Retina (tissue), 1 donor: ENCODE measurements around the gene NFIA.
"Not testable (repeated sequence)": the region's sequence is repeated elsewhere in the genome, so short reads cannot be mapped to it uniquely, and the experiment has no call there.

ENCODE experiments used
- DNase-seq: peaks from one replicate; pipeline ENCODE4 v3.0.0-alpha.2; 2016

NFIA gene

DNA sequence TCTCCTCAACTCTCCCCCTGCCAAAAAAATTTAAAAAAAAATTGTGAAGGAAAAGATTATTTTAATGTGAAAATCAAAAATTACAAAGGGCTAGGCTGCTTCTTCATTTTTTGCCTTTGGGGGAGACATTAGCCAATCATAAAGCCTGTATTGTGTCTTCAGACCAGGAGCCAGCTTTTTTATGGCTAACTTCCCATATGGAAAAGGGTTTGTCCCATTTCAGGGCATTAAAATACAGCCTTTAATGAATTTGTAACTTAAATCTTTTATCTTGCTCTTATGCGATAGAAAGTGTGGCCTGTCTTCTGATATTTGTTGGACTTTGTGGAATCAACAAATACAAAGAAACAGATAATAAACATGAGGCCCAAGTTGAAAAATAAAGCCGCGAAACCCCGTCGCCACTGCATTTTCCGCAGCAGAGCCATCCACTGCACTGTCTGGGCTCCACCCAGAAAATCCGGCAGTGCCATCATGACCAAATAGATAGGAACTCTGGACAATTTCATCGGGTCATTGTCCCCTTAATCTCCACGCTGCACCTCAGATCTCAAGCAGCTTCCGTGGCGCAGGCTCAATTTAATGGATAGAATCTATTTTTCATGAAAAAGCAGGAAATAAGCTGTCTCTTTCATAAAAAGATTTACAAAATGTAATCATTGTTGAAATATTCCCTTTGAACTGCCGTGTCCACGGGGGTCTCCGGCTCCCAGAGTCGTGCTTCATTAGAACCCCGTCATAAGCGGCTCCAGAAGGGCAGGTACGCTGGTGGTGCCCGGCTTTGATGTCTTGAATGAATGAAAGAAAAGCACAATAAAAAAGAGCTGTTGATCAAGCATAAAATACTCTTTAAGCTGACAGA is 365.0 kb downstream of the NFIA start:
- DNase-seq = no peak

DNA sequence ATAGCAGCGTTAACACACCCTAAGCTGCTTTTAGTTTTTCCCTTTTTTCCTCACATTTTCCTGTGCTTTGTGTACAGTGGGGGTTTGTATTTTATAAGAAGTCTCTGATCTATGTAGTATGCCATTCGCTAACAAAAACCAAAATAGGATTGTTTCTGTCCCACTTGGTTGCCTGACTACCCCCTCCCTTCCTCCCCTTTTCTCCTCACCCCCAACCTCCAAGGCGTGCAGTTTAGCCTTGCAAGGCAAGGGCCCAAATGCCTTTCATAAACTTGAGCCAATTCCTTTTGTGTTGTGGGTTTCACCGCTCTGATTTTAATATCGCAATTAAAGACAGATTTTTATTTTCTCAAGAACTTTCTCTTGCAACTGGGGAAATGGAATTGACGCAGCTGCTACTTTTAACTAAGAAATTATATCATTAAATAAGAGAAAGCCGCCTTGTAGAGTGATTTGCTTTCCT is 365.6 kb downstream of the NFIA start:
- no peak for DNase-seq

DNA sequence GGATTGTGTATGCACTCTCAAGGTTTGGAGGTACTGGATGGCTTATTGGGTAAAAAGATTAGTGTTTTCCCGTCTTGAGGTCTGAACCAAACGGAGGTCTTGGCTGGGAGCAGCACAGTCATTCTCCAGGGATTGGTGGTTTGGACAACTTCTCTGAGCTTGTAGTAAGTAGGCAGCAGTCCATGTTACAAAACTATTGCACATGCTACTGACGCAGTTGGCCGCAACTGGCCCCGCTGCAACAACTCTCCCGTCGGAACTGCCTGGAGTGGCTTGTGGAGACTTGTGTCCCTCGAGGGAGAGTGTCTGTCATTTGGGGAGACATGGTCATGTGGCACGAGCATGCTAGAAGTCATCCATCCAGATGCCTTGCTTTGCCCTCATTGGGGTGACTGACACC is 366.6 kb downstream of the NFIA start:
- no peak for DNase-seq

DNA sequence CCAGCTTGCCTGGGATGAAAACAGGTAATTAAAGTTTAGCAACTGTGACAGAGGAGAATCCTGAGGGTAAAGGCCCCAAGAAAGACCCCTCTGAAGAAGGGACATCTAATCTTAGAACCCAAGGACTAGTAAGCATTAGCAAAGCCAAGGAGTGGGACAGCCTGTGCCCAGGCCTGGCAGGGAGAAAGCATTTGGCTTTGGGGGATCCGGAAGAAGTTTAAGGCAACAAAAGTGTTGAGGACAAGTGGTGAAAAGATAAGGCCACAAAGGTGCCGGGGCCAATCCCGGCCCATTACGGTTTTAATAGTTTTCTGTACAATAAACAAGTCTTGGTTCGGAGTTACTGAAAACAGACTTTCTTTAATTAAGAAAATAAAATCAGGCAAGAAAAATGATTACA is 367.0 kb downstream of the NFIA start:
- no peak for DNase-seq

DNA sequence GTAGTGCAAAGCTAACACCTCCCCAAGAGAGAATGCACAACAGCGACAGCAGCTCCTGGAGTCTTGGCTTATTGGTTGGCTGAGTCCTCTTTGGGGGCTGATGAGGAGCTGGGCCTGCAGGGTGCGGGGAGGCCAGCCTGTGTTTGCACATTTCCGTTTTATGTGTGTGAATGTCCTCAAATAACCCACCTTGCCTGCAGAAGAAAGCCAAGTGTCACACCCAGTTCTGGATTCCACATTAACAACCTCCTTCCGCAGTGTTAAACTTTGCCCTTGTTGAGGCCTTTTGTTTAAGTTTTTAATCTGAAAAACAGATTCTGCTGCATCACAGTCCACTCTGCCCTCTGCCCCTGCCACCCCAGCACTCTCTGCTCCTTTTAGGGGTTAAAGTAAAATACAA is 368.1 kb downstream of the NFIA start:
- DNase-seq = no peak

DNA sequence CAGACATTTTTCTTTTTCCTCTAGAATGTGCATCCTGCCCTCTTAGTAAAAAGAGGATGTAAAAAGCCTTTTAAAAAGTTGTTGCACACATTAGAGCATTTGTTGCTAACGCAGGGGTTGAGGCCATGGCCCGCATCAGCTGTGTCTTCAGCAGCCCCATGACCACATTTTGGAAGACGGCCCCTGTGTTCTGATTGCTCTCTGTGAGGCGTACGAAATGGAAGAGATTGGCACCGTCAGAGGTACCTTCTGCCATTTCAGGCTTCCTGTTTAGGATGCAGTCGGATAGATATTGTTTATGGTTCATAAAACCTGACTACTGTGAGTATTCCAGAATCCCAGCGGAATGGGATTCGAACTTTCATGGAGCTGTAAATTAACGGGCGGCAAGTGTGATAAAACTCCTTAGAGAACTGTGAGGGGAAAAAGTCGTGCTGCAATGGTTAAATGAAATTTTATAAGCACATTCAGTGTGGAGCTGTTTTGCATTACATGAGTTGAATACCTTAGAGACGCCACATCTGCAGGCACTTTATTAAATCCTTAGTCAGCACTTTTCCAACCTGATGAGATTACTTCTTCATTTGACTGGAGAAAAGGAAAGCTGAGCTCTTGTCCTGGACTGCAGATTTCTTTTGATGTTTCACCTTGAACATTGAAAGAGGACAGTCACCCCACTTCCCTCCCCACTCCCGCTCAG is 368.7 kb downstream of the NFIA start:
- no peak for DNase-seq

DNA sequence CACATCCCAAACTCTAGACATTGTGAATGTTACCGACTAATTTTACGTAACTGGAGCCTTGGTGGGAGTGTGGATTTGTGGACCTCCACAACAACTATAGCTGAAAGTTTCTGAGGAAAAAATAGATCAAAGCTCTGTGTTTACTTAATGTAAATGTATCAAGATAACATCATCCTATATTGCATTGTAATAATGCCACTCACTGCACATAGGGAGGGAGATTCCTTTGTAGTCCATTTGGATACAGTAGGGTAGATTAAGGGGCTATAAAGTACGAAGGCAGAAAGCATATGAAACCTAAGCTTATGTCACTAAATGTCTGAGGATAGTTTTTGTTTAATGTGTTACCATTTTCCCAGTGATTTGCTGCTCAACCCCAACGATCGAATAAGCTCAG is 369.2 kb downstream of the NFIA start:
- DNase-seq = no peak

DNA sequence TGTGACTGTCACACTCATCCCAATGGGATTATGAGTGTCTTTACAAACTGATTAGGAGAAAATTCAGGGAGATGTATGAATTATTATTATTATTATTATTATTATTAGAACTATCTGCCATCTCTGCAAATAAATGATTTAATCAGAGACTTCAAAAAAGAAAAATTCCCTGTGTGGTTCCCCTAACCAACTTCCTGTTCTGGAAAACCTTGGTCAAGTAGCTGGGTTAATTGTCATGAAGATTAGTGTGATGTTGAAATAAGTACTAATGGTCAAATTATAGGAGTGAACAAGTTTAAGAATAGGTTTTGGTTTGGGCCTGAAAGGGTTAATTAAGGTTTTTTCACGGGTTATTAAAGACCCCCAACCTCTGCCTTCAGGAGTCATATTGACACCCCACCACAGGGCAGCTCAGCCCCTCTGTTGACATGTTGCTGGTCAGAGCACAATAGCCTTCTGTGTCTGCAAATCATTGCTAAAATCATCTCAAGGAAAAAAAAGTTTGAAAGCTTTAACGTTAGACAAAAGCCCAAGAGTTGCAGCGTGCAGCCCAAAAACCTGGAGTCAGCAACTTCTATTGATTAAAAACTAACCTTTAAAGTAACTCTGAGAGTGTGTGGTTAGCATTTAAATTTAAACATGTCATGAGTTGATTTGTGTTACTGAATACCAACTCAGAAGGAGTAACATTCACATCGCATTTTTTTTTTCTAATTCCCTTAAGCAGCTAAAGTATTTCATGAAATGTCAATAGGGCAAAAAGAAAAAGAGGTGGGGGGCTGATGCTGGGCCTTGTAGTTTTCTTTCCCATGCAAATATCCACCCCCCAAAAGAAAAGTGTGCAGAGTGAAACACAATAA is 370.0 kb downstream of the NFIA start:
- peak; percentile 28 for DNase-seq

DNA sequence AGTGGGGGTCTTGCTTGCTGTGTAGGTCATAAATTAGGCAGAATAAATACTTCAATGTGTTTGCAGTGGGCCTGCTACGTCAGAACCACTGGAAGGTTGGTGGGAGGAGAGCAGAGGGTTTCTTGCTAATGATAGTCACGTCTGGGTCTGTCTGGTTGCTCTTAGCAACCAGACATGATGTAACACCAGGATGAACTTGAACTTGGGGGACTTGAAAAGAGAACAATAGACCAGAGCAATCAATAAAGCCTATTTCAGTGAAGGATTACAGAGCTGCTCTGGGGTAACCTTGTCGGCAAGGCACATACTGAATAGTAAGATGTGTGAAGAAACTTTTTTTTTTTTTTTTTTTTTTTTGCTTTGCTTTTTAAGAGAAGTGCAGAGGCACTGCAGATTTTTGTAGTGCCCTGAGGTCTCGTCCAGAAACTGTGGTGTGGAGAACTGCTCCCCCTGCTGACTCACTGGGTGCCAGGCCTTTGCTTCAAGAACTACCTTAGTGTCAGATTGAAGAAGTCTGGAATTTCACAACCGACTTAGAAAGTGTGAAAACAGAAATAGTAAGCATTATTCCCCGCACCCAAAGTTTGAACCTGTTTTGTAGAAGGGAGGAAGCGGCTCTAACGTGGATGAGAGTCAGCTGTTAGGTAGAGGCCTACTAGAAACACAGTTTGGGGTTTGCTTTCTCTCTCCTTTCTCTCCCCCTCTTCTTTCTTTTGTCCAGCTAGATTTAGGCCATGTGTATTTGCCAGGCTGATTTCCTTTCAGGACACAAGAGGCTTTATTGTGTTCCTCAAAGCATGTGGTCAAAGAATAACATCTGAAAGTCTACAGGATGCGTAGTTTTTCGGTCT is 371.0 kb downstream of the NFIA start:
- DNase-seq = peak; percentile 88

DNA sequence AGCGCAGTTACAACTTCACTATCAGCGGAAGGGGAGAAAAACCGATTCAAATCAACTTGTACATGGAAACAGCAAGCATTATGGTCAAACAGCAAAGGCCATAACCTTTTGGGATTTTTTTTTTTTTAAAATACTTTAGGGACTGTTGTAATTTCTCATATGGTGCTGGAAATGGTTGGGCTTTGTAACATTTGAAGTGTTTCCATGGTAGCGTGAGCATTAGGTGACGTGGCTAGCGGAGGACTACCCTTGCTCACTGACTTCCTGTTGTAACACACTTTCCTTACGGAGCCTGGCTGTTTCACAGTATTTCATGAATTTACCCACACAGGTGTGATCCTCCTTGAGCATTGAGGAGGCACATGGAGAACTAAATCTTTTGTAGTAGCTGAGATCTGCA is 373.0 kb downstream of the NFIA start:
- DNase-seq = no peak

DNA sequence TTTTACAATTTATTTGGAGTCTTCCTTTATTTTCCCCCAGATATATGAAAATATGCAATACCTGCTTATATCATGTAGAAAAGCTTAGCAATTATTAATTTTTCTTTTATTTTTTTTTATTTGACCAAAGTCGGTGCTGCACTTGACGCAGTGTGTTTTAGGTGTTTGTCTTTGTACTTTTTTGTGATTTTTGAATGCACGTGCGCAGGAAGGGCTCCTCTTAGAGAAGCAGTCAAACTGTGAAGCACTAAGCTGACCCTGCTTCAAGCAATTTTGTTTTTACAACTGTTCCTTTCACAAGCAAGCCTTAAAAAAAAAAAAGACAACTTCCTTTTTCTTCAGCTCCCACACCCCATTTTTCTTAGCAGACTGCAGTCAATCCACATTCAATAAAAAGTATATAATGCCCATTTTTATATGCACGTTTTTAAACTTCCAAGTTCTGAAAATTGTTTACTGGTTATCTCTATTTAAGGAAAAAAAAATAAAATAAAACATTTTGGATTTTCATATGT is 375.2 kb downstream of the NFIA start:
- DNase-seq = no peak

DNA sequence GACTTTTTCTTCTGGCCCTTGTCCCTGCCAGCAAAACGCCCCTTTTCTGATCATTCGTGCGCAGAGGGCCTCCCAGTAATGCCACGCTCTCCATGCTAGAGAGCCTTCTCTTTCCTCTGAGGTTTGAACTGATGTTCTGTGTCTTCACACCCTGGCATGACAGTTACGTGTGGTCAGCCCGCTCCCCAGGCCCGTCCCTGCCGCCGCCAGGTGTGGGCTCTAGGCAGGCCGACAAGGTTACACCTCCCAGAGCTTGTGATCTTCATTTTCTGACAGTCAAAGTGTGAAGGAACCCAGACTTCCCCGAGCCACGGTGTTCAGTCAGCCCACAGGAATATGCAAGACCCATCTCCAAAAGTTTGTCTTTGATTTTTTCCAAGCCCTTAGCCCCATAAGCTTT is 377.0 kb downstream of the NFIA start:
- no peak for DNase-seq

DNA sequence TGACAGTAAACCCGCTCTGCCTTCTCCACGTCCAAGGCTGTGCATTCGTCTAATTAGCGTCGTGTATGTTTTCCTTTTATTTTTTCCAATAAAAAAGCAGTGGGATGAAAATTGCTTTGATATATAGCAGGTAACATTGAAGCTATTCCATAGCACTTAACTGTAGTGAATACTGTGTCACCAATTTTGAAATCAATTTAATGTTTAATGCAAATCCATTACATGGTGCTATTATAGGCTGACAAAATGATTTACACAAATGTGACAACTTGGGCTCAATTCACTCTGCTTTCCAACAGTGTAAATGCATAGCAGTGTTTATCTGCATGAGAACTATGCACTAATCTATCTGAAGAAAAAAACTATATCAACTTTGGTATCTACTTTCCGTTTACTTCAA is 377.8 kb downstream of the NFIA start:
- DNase-seq = no peak

DNA sequence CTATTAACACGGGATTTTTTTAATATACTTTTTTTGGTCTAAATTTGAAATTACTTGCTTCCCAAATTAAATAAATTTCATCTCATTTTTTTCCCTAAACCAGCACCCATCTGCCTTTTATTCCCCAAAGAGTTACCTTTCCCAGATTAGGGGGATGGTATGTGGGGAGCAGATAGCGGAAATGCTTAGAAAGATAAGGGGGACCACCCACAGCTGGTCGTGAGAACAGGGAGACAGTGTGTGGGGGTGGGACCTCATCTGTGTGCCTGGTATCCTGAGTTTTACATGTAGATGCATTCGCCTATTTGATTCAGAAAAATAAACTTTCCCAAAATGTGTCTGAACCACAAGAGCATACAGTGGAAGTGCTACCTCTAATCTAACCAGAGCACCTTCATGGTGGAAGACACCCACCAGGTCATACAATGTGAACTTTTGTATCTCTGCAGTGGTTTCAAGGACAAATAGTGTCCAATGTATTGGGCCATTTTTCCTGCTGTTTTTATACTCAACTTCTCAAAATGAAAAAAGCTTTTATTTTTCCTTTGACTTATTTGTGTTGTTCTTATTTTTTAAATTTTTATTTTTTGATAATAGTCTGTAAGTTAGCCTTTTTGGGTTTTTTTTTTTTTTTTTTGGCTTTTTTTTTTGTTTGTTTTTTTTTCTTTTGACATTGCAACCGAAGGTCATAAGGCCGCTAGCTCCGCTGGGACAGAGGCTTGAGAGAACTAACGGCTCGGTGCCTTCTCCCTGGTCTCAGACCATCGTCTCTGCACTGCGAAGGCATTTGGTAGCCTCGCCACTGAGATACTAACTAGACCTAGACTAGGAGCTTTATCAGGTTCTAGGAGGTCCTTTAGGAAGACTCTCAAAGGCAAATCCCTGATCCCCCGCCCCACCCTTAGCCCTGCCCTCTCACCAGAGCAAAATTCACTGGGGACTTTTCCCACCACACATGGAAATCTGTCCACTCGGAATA is 379.3 kb downstream of the NFIA start:
- no peak for DNase-seq

DNA sequence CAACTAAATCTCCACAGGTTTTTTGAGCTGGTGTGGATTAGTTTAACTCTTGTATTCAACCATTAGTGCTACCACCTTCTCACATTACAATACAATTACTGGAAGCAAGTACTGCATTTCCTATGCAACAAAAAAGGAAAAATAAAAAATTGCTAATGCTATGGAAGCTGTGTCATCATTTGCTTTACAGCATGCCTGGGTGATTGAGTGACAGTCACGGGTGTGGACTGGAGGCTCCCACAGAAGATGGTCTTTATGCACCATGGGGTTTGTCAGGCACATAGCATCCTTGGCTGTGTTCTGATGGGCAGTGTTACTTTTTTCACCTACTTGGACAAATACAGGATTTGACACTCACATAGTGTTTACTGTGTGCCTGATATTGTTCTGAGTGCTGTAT is 380.3 kb downstream of the NFIA start:
- DNase-seq = no peak

DNA sequence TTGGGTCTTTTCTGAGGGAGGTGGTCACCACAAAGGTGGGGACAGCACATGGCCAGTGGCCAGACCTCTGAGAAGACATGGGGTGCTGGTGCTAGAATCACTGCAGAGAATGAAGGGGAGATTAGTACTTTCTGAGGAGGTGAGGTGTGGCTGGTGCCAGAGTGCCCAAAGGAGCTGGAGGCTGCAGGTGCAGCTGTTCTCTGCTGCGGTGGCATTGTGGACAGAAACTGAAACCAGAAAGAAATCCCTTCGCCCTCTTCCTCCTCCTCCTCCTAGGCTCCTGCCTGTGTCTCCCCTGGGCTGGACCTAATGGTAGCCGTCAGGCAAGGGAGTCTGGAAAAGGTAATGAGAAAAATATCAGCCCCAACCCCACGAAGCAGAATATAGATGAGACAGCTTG is 380.9 kb downstream of the NFIA start:
- no peak for DNase-seq

DNA sequence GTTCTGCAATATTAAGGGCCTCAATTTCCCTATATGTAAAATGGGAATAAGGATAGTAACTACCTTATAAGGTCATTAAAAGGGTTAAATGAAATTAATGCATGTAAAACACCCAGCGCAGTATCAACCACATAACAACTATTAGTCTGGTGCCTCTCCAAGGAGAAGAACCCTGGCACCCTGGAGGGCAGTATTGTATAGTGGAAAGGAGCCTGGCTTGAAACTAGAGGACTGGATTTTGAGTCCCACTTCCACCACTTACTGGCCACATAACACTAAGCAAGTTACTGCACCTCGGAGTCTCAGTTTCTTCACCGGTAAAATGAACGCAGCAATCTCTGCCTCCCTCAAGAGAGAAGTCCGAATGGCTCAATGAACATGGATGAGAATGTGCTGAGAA is 385.5 kb downstream of the NFIA start:
- not testable (repeated sequence) for DNase-seq

DNA sequence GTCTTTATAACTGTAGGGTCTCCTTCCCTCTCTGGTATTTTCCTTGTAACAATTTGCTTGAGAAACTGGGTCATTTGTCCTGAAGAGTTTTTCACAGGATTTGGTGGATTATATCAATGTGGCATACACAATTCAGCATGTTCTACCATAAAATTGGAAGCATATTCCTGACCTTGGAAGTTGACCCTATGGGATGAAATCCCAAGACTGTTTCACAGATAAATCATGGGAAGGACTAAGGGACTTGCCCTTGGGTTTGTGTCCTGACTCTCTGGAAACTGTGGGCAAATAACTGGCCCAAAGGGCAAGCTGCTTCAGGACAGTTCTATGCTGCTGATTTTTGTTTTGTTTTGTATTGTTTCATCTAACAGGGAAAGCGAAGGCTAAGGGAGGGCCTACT is 387.0 kb downstream of the NFIA start:
- DNase-seq = no peak

DNA sequence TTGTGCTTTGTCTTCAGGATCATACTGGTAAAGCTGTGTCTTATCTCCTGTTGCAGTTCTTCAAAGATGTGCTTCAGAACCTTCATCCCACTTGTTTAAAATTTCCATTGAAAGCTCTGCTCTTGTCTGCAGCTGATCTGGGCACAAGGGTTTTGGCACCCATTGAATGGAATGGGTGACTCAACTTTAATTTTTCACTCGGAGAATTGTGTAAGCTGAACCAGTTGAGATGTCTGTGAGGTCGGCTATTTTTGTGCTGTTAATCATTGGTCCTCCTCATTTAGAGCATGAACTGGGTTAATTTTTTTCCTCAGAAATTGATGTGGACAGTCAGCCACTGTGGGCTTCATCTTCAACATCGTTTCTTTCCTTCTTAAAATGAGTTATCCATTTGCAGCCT is 390.5 kb downstream of the NFIA start:
- no peak for DNase-seq

DNA sequence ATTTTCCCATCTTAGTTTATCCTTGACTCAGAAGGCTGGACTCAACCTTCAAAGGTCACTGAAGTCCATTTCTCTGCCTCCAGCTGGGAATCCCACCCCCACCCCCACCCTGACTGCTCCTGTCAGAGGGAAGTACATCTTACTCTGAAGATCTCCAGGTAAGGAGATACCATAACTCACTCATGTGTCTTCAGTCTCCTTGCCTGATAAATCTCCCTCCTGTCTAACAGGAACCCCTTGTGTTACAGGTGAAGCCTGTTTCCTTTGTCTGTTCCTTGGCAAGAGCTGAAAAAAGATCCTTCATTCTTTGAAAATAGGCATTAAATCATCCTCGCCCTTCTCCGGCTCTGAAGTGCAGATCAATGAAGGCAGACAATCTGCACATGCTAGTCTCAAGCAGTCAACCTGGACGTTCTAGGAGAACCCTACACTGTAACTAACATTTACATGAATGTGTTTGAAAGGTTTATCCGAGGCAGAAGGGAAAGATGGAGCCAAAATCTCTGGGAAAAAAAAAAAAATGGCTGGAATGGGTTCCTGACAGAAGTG is 392.0 kb downstream of the NFIA start:
- no peak for DNase-seq

DNA sequence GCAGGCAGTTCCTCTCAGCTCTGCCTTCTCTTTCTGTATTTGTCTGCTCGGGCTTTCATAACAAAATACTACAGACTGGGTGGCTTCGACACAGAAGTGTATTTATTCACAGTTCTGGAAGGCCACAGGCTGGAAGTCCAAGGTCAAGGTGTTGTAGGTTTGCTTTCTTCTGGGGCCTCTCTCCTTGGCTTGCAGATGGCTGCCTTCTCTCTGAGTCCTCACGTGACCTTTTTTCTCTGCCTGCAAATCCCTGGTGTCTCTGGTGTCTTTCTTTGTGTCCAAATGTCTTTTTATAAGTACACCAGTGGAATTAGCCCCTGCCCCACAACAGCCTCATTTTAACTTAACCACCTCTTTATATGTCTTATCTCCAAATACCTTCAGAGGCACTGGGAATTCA is 392.6 kb downstream of the NFIA start:
- no peak for DNase-seq
